BLaER1 treated with 17β-estradiol and CSF1 and Interleukin-3, amounts not matched to agents 10 nM and 100 nM (cell line): ENCODE measurements around the gene SOS1.
A peak's percentile ranks its signal among the peaks of the same experiment; 100 is the strongest.
"Not testable (repeated sequence)": the region's sequence is repeated elsewhere in the genome, so short reads cannot be mapped to it uniquely, and the experiment has no call there.

ENCODE experiments used
- H3K27ac ChIP-seq, 11 experiments: shearing (Covaris generic); formaldehyde crosslinking; 2 replicates each; pipeline ENCODE4 v1.8.1; 2022
- H3K27me3 ChIP-seq, 11 experiments: shearing (Covaris generic); formaldehyde crosslinking; 2 replicates each; pipeline ENCODE4 v1.8.1; 2022
- H3K36me3 ChIP-seq, 11 experiments: shearing (Covaris generic); formaldehyde crosslinking; 2 replicates each; pipeline ENCODE4 v1.8.1; 2022
- H3K4me1 ChIP-seq, 10 experiments: shearing (Covaris generic); formaldehyde crosslinking; 2 replicates each; pipeline ENCODE4 v1.8.1; 2022
- H3K4me2 ChIP-seq, 11 experiments: shearing (Covaris generic); formaldehyde crosslinking; 2 replicates each; pipeline ENCODE4 v1.8.1; 2022
- H3K4me3 ChIP-seq, 10 experiments: shearing (Covaris generic); formaldehyde crosslinking; 2 replicates each; pipeline ENCODE4 v1.8.1; 2022
- H3K9ac ChIP-seq, 11 experiments: shearing (Covaris generic); formaldehyde crosslinking; 2 replicates each; pipeline ENCODE4 v1.8.1; 2022
- H3K9me3 ChIP-seq, 11 experiments: shearing (Covaris generic); formaldehyde crosslinking; replicated peaks in 1 of 11; 2 replicates each; pipeline ENCODE4 v1.8.1; 2022
- H4K20me1 ChIP-seq, 11 experiments: shearing (Covaris generic); formaldehyde crosslinking; 2 replicates each; pipeline ENCODE4 v1.8.1; 2022
- Cebpa-rat ChIP-seq, 11 experiments: shearing (Covaris generic); IDR thresholded peaks; 2 replicates each; pipeline ENCODE4 v1.8.1; 2022

The SOS1 gene

DNA sequence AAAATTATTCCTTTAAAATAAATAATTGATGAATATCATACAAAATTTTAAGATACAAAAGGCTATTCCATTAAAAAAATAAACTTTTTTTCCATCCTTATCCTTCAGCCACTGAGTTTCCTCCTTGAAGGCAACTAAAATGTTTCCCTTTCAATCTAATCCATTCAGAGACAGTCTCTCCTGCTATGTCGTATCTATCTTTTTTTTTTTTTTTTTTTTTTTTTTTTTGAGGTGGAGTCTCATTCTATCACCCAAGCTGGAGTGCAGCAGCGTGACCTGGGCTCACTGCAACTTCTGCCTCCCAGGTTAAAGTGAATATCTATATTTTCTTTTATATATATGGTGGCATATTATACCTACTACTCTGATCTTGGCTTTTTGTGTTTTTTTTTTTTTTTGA, 31.7 kb upstream of the SOS1 start:
- Histone ChIP-seq H3K4me1 (peaks cover 0 to 7% (median 0%) of the 10 kb centered on the region in 10 experiments; a peak in 1 of 20 replicates), H3K27ac (no peak overlapping the region), H3K4me3 (no peak overlapping the region), H3K9me3 (no peaks in the 10 kb centered on the region), H4K20me1 (no peaks in the 10 kb centered on the region), H3K4me2 (no peak overlapping the region), H3K9ac (no peak overlapping the region), H3K27me3 (no peaks in the 10 kb centered on the region), H3K36me3 (no peaks in the 10 kb centered on the region)
- no peak for TF ChIP-seq Cebpa-rat (IDR thresholded peaks at IDR 0.05)

DNA sequence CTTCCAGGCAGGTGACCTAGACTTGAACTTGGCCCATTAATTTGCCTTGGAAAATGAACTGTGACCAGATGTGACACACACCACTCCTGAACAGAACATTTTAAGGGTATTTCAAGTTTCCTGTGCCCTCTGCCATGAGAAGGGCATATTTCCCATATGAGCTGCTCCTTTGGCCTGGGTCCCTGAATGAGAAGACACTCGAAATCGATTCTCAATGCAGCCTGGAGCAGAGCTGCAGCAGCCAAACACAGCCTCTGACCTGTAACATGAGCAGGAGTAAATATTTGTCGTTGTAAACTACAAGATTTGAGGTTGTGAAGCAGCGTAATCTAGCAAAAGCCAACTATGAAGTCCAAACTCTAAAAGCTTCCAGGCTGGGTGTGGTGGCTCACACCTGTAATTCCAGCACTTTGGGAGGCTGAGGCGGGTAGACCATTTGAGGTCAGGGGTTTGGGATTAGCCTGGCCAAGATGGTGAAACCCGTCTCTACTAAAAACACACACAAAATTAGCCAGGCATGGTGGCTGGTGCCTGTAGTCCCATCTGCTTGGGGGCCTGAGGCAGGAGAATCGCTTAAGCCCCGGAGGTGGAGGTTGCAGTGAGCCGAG, 30.1 kb upstream of the SOS1 start:
- Histone ChIP-seq H3K9ac (no peak overlapping the region), H4K20me1 (no peaks in the 10 kb centered on the region), H3K36me3 (no peaks in the 10 kb centered on the region), H3K9me3 (no peaks in the 10 kb centered on the region), H3K4me1 (peaks cover 0 to 7% (median 0%) of the 10 kb centered on the region in 10 experiments; a peak in 1 of 20 replicates), H3K4me2 (no peak overlapping the region), H3K4me3 (no peak overlapping the region), H3K27ac (no peak overlapping the region), H3K27me3 (no peaks in the 10 kb centered on the region)
- no peak for TF ChIP-seq Cebpa-rat (IDR thresholded peaks at IDR 0.05)

DNA sequence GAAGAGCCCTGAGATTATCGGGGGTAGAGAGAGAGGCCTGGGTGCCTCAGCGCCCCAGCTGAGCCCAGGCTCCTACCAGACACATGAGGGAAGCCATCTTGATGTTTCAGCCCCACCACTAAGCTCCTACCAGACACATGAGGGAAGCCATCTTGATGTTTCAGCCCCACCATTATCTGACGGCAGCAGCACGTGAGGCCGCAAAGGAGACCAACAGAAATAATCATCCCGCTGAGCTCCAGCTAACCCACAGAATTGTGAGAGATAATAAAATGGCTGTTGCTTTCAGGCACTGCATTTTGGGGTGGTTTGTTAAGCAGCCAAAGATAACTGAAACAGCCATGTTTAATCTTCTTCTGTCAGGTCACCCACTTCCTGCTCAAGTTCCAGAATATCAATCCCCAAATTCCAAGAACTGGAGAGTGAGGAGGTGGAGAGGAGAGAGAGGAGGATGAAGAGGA, 29.3 kb upstream of the SOS1 start:
- Histone ChIP-seq H3K4me1 (peaks cover 0 to 7% (median 0%) of the 10 kb centered on the region in 10 experiments; a peak in 1 of 20 replicates), H3K36me3 (no peaks in the 10 kb centered on the region), H3K9ac (no peak overlapping the region), H4K20me1 (no peaks in the 10 kb centered on the region), H3K27ac (no peak overlapping the region), H3K4me2 (no peak overlapping the region; a peak in 1 of 22 replicates), H3K27me3 (no peaks in the 10 kb centered on the region), H3K4me3 (no peak overlapping the region), H3K9me3 (0 out of 22 replicates have a peak, but pooled peaks cover 0 to under 1% (median 0%) of the 10 kb centered on the region in 11 experiments)
- no peak for TF ChIP-seq Cebpa-rat (IDR thresholded peaks at IDR 0.05)

DNA sequence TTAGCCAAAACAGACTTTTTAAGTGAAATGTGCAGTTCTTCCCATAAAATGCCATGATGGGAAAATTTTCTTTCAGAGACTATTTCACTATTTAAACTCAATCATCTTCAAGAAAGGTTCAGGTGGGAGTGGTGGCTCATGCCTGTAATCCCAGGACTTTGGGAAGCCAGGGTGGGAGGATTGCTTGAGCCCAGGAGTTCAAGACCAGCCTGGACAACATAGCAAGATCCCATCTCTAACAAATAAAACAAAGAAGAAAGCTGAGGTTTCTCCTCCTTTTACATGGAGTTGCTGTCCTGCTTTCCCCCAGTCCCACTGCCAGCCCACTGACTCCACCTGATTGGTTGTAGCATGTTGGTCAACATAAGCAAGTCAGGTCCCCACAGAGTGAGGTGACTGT, 25.8 kb upstream of the SOS1 start:
- H3K4me1 ChIP-seq, result peaks cover 0 to 42% (median 0%) of the 10 kb centered on the region in 10 experiments; a peak in 7 of 20 replicates
- TF ChIP-seq Cebpa-rat (IDR thresholded peaks at IDR 0.05), result no peak
- no peaks in the 10 kb centered on the region for H3K27me3 ChIP-seq
- H3K4me3 ChIP-seq, result no peak overlapping the region
- H3K36me3 ChIP-seq, result no peaks in the 10 kb centered on the region
- no peaks in the 10 kb centered on the region for H4K20me1 ChIP-seq
- peaks cover 0 to 11% (median 0%) of the 10 kb centered on the region in 11 experiments; a peak in 3 of 22 replicates for H3K9me3 ChIP-seq
- no peak overlapping the region for H3K27ac ChIP-seq
- no peak overlapping the region for H3K4me2 ChIP-seq
- H3K9ac ChIP-seq, result no peak overlapping the region

DNA sequence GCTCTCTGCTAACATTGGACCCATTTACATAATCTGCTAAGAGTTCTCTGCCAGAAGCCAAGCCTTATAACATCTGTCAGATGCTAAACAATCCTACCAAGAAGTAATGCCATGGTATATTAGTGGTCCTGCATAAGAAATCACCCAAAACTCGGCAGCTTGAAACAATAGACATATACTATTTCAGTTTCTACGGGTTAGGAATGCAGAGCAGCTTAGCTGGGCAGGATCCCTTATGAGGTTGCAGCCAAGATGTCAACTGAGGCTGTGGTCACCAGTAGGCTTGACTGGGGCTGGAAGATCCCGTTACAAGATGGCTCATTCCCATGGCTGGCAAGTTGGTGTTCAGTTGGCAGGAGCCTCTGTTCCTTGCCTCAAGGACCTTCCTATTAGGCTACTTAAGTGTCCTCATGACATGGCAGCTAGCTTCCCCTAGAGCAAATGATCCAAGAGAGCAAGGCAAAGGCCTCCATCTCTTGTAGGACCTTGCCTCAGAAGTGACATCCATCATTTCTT, 25.1 kb upstream of the SOS1 start:
- Histone ChIP-seq H3K9ac (no peak overlapping the region), H3K27me3 (no peaks in the 10 kb centered on the region), H4K20me1 (no peaks in the 10 kb centered on the region), H3K27ac (no peak overlapping the region), H3K9me3 (peaks cover 0 to 11% (median 0%) of the 10 kb centered on the region in 11 experiments; a peak in 3 of 22 replicates), H3K36me3 (no peaks in the 10 kb centered on the region), H3K4me2 (no peak overlapping the region), H3K4me3 (no peak overlapping the region), H3K4me1 (peaks cover 0 to 48% (median 0%) of the 10 kb centered on the region in 10 experiments; a peak in 7 of 20 replicates)
- TF ChIP-seq Cebpa-rat (IDR thresholded peaks at IDR 0.05), result no peak

DNA sequence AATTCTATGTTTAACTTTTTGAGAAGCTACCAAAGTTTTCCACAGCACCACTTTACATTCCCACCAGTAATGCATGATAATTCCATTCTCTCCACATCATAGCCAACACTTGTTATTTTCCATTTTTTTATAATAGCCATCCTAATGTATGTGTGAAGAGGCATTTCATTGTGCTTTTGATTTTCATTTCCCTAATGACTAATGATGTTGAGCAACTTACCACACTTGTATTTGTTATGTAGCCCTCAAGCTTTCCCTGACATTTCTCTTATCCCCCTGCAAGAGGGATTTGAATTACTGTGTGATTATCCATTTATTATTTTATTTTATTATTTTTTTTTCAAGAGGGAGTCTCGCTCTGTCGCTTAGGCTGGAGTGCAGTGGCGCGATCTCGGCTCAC, 23.6 kb upstream of the SOS1 start:
- TF ChIP-seq Cebpa-rat (IDR thresholded peaks at IDR 0.05), result no peak
- peak overlapping the region in 3 of 11 experiments; percentile 51 to 83 (median 81); a peak in 5 of 22 replicates for H3K4me2 ChIP-seq
- H3K27ac ChIP-seq, result peak overlapping the region in 3 of 11 experiments; percentile 73 to 86 (median 77); a peak in 5 of 22 replicates
- H3K27me3 ChIP-seq, result no peaks in the 10 kb centered on the region
- no peaks in the 10 kb centered on the region for H3K36me3 ChIP-seq
- no peak overlapping the region for H3K9ac ChIP-seq
- peaks cover 0 to 57% (median 0%) of the 10 kb centered on the region in 10 experiments; a peak in 7 of 20 replicates for H3K4me1 ChIP-seq
- no peak overlapping the region for H3K4me3 ChIP-seq
- H3K9me3 ChIP-seq, result peaks cover 0 to 11% (median 0%) of the 10 kb centered on the region in 11 experiments; a peak in 3 of 22 replicates
- H4K20me1 ChIP-seq, result no peaks in the 10 kb centered on the region

DNA sequence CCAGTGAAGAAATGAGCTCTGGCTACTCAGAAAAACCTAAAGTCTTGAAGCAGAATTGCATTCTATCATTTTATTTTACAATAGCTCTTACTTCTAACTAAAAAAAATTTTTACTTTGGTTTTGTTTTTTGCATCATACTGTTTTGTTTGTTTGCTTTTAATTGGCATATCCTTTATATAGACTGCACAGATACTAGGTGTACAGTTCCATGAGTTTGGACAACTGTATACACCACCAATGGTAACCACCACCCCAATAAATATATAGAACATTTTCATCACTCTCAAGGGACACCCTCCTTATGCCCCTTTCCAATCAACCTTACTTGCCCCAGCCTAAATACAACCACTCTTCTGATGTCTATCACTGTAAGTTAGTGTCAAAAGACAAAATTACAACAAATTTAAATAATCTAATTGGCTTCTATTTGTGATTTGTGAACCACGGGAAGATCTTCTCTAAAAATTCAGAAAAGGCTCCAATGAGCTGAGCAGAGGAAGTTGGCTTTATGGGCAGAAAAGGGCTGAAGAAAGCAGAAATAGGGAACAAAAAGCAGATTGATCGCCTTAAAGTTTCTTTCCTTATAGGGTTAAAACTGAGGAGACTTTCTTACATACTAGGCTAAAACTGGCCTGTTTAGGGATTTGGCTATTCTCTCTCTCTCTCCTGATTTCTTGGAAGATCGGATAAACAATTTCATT, 22.2 kb upstream of the SOS1 start:
- Histone ChIP-seq H3K27me3 (no peaks in the 10 kb centered on the region), H4K20me1 (no peaks in the 10 kb centered on the region), H3K27ac (peak overlapping the region in 3 of 11 experiments; percentile 73 to 86 (median 77); a peak in 6 of 22 replicates), H3K9me3 (peaks cover 0 to 11% (median 0%) of the 10 kb centered on the region in 11 experiments; a peak in 3 of 22 replicates), H3K4me3 (no peak overlapping the region), H3K4me1 (peaks cover 0 to 65% (median 0%) of the 10 kb centered on the region in 10 experiments; a peak in 7 of 20 replicates), H3K9ac (peak overlapping the region in 3 of 11 experiments; percentile 26 to 64 (median 56); a peak in 4 of 22 replicates), H3K4me2 (peak overlapping the region in 4 of 11 experiments; percentile 17 to 83 (median 66); a peak in 7 of 22 replicates), H3K36me3 (no peaks in the 10 kb centered on the region)
- no peak for TF ChIP-seq Cebpa-rat (IDR thresholded peaks at IDR 0.05)

DNA sequence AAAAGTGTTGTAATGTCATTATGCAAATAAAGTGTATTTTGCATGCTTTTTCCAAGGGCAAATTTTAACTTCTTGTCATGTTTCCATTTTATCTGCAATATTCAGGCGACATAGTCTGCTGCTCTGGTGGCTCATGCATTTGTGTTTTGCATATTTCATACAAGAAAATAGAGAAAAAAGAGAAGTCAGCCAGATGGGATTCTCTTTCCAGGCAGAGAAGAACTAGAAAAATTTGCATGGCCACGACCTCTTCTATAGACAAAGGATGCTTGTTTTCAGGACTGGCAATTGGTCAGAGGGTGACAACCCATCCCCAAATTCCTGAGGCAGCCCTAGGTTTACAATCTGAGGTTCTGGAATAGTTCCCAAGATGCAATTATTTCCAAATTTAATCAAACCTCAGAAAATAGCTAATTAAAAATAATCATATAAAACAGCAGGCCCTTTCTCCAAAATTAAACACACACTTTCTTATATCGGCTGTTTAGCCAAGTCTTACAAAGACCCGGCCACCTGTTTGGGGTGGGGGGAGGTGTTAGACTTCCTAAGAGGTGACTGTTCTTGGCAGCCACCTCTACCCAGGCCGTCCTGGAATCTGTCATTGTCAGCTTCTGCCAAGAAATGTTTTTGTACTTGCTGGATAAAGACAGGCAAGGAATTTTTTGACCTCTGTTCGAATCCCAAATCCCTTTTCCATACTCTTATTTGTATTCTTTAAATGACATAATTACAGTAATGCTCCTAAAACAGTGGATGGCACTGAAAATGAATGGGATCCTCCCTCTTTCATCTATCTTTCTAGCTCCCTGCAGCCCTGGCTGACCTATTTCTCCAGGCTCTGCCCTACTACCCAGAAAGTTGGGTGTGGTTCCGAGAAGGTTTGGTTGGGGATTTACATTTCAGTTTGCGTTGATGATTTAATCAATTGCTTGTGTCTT, 20.8 kb upstream of the SOS1 start:
- no peak for TF ChIP-seq Cebpa-rat (IDR thresholded peaks at IDR 0.05)
- H3K27me3 ChIP-seq, result no peaks in the 10 kb centered on the region
- no peaks in the 10 kb centered on the region for H4K20me1 ChIP-seq
- no peak overlapping the region for H3K4me3 ChIP-seq
- peak overlapping the region in 3 of 11 experiments; percentile 22 to 83 (median 81); a peak in 5 of 22 replicates for H3K4me2 ChIP-seq
- peaks cover 0 to 11% (median 0%) of the 10 kb centered on the region in 11 experiments; a peak in 3 of 22 replicates for H3K9me3 ChIP-seq
- H3K27ac ChIP-seq, result peak overlapping the region in 4 of 11 experiments; percentile 23 to 86 (median 75); a peak in 7 of 22 replicates
- peaks cover 0 to 65% (median 0%) of the 10 kb centered on the region in 10 experiments; a peak in 7 of 20 replicates for H3K4me1 ChIP-seq
- H3K36me3 ChIP-seq, result no peaks in the 10 kb centered on the region
- H3K9ac ChIP-seq, result peak overlapping the region in 3 of 11 experiments; percentile 18 to 68 (median 62); a peak in 4 of 22 replicates

DNA sequence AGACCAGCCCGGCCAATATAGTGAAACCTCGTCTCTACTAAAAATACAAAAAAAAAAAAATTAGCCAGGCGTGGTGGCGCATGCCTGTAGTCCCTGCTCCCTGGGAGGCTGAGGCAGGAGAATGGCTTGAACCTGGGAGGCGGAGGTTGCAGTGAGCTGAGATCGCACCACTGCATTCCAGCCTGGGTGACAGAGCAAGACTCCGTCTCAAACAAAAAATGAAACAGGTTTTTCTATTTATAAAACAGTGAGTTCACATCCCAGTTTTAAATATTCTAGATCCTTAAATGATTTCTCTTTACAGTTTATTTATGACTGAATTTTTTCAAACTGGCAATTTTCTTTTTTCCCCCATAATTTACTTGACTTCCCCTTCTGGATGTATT, 20.1 kb upstream of the SOS1 start:
- peaks cover 0 to 11% (median 0%) of the 10 kb centered on the region in 11 experiments; a peak in 3 of 22 replicates for H3K9me3 ChIP-seq
- H3K4me3 ChIP-seq, H3K27me3 ChIP-seq, H3K36me3 ChIP-seq, H4K20me1 ChIP-seq: not testable (repeated sequence)
- peaks cover 0 to 67% (median 2%) of the 10 kb centered on the region in 10 experiments; a peak in 14 of 20 replicates for H3K4me1 ChIP-seq
- peak overlapping the region in 4 of 11 experiments; percentile 4 to 83 (median 31); a peak in 5 of 22 replicates for H3K4me2 ChIP-seq
- H3K27ac ChIP-seq, result peak overlapping the region in 3 of 11 experiments; percentile 64 to 86 (median 73); a peak in 7 of 22 replicates
- H3K9ac ChIP-seq, result peak overlapping the region in 3 of 11 experiments; percentile 43 to 63 (median 59); a peak in 5 of 22 replicates
